Right lobe of liver (tissue), 4 donors: Measurements from ENCODE around the gene DNAJB8.

ENCODE experiments used
- CTCF ChIP-seq, 4 donors: fragments of 200-600 bp in 3 of 4; fragments of 450-650 bp in 1 of 4; IDR thresholded peaks; one replicate each; pipeline versions ENCODE4 v1.5.1 to v1.8.0; 2016 to 2022; ENCODE audit warnings: antibody characterized with exemption in 4 of 4, mild to moderate bottlenecking in 2 of 4
- POLR2A ChIP-seq: fragments of 450-650 bp; IDR thresholded peaks from one replicate; pipeline ENCODE4 v1.6.1; 2017; ENCODE audit warnings: antibody characterized with exemption, mild to moderate bottlenecking
- donor health status: DM: no; HTN: no; CAD: no.
- donor health status: DM: no; HTN: no; CAD: no.
- donor health status: DM: no; HTN: yes; CAD: no.

DNA sequence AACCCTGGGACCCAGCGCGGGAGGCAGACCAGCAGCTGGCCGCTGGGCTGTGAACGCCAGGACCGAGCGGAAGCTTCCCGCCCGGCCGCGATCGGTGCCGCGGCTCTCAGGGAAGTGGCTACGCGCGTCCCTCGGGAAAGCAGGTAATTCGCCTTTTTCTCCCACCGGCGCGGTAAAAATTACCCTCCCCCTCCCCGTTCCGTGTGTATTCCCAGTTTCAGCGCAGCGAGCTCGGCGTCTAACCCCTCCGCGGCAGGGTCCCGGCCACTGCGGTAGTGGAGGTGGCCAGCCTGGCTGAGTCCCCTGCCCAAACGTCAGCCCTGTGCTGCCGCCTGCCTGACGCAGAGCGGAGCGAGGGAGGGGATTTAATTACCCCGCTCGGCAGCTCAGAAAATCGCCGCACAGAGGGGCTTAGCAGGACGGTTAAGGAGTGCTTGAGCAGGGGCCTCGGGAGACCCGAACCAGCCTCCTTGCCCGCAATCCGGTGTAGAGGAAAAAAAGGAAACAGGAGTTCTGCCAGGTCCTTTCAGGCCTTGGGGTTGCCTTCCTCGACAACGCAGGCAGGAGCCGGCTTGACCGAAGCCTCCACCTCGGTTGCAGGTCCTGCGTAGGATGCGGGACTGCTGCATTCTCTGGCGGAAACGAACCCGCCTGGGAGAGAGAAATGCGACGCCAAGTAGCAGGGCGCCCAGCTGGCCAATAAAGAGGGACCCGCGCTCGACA lies 23.4 kb upstream of the DNAJB8 start:
- TF ChIP-seq CTCF (IDR thresholded peaks at IDR 0.05) (no peak), POLR2A (no peak)
